Measurements from ENCODE around the gene HDAC4.

GRCh38 chr2:239049421-239050251, 351.2 kb downstream of the HDAC4 start:
- no peak for TF ChIP-seq POLR2A (IDR thresholded peaks at IDR 0.05)
- no peak for TF ChIP-seq CTCF (IDR thresholded peaks at IDR 0.05)
